GM12878 (cell line): Measurements from ENCODE around the gene MGLL. TPM values are rescaled to one million over a fixed set of nuclear protein-coding genes. Genes with fewer than 3 reads are reported as not detected.

Experiments used
- EZH2 ChIP-seq: IDR thresholded peaks from 2 replicates; pipeline ENCODE4 v1.6.1; 2012; ENCODE audit warnings: low read depth, mild to moderate bottlenecking, control low read depth, inconsistent platforms, low read length, borderline replicate concordance; ENCODE audit not compliant: control insufficient read depth
- GABPA ChIP-seq: IDR thresholded peaks from 2 replicates; pipeline ENCODE4 v1.6.1; 2014; ENCODE audit warnings: antibody characterized with exemption, low read depth, mild to moderate bottlenecking, inconsistent platforms
- HDGF ChIP-seq: fragments of 450-650 bp; IDR thresholded peaks from 2 replicates; pipeline ENCODE4 v1.6.1; 2016; ENCODE audit warnings: antibody characterized with exemption
- MEF2A ChIP-seq: IDR thresholded peaks from 2 replicates; pipeline ENCODE4 v1.6.1; 2011; ENCODE audit warnings: low read depth, mild to moderate bottlenecking, low read length, moderate library complexity; ENCODE audit not compliant: insufficient read depth
- NFYB ChIP-seq: IDR thresholded peaks from 2 replicates; pipeline ENCODE4 v1.6.1; 2011; ENCODE audit warnings: low read depth, mild to moderate bottlenecking, low read length, improper control_type of control experiment, moderate library complexity; ENCODE audit not compliant: insufficient read depth
- PML ChIP-seq: IDR thresholded peaks from 2 replicates; pipeline ENCODE4 v1.6.1; 2012; ENCODE audit warnings: low read length, inconsistent platforms
- RB1 ChIP-seq: fragments of 450-650 bp; formaldehyde crosslinking; IDR thresholded peaks from 2 replicates; pipeline ENCODE4 v1.6.1; 2017; ENCODE audit warnings: mild to moderate bottlenecking, borderline replicate concordance
- SIN3A ChIP-seq: IDR thresholded peaks from 2 replicates; pipeline ENCODE4 v1.6.1; 2012; ENCODE audit warnings: low read depth, low read length, improper control_type of control experiment
- SREBF2 ChIP-seq: IDR thresholded peaks from 2 replicates; pipeline ENCODE4 v1.6.1; 2012; ENCODE audit warnings: mild to moderate bottlenecking, low read length
- SRF ChIP-seq, 2 experiments: IDR thresholded peaks; 2 replicates each; pipeline ENCODE4 v1.6.1; 2011; ENCODE audit warnings: low read depth in 2 of 2, low read length in 2 of 2, mild to moderate bottlenecking in 1 of 2, moderate library complexity in 1 of 2
- STAT1 ChIP-seq: fragments of 450-650 bp; conservative IDR thresholded peaks from 2 replicates; pipeline ENCODE4 v1.6.1; 2014; ENCODE audit warnings: antibody characterized with exemption, mild to moderate bottlenecking
- YY1 ChIP-seq: IDR thresholded peaks from 2 replicates; pipeline ENCODE4 v1.6.1; 2011; ENCODE audit warnings: low read depth, mild to moderate bottlenecking, low read length
- ZNF207 ChIP-seq: fragments of 450-650 bp; IDR thresholded peaks from 2 replicates; pipeline ENCODE4 v1.6.1; 2014; ENCODE audit warnings: antibody characterized with exemption, mild to moderate bottlenecking, borderline replicate concordance
- ZSCAN29 ChIP-seq: fragments of 450-650 bp; IDR thresholded peaks from 2 replicates; pipeline ENCODE4 v1.6.1; 2017; ENCODE audit warnings: mild to moderate bottlenecking, moderate library complexity
- ZZZ3 ChIP-seq: IDR thresholded peaks from 2 replicates; pipeline ENCODE4 v1.6.1; 2011; ENCODE audit warnings: low read depth; ENCODE audit not compliant: control insufficient read depth, insufficient read length
- polyA plus RNA-seq, 11 experiments: library from polyadenylated mRNA; depleted of rRNA in 4 of 11; unstranded in 6 of 11; stranded (reverse) in 5 of 11; fragments of >200 nt; fragmentation: Nextera tagmentation in 4 of 11; fragmentation: Illumina TruSeq in 1 of 11; extraction: Ambion mirVana in 4 of 11; extraction: Trizol in 1 of 11; gene quantifications; 1 replicate in 1 of 11; 2 replicates in 10 of 11; pipeline versions ENCODE4 v1.2.1 to v1.2.3, GENCODE V29; 2011 to 2016; ENCODE audit warnings: inconsistent platforms in 2 of 11, missing spikeins in 2 of 11, low read depth in 1 of 11
- total RNA-seq, 4 experiments: library from RNA; depleted of rRNA in 3 of 4; stranded (reverse); fragments of >200 nt in 3 of 4; fragmentation: Illumina TruSeq in 1 of 4; extraction: Trizol in 1 of 4; gene quantifications; 2 replicates each; pipeline versions ENCODE4 v1.2.1 to v1.2.3, GENCODE V29; 2013 to 2021
- TF ChIP-seq, protein P1 (sequence below): IDR thresholded peaks from 2 replicates; pipeline ENCODE4 v1.6.1; 2011; ENCODE audit warnings: low read depth, low read length, improper control_type of control experiment, borderline replicate concordance
- TF ChIP-seq, protein P2 (sequence below): IDR thresholded peaks from 2 replicates; pipeline ENCODE4 v1.6.1; 2012; ENCODE audit warnings: low read depth, low read length, improper control_type of control experiment
- TF ChIP-seq, protein P3 (sequence below): IDR thresholded peaks from 2 replicates; pipeline ENCODE4 v1.6.1; 2011; ENCODE audit warnings: mild to moderate bottlenecking, low read depth, low read length, moderate library complexity; ENCODE audit not compliant: insufficient replicate concordance
- TF ChIP-seq, protein P4 (sequence below): IDR thresholded peaks from 2 replicates; pipeline ENCODE4 v1.6.1; 2012; ENCODE audit warnings: low read depth, low read length, improper control_type of control experiment
- TF ChIP-seq, protein P5 (sequence below): fragments of 450-650 bp; IDR thresholded peaks from 2 replicates; pipeline ENCODE4 v1.6.1; 2016; ENCODE audit warnings: mild to moderate bottlenecking, moderate library complexity, borderline replicate concordance

The MGLL gene
- total and polyA plus RNA-seq, 10 of the 15 experiments (the other 5 are each of a cell fraction or from before 2014, with no cell fraction given), result 44.9 to 177 (median 72.9) TPM

DNA sequence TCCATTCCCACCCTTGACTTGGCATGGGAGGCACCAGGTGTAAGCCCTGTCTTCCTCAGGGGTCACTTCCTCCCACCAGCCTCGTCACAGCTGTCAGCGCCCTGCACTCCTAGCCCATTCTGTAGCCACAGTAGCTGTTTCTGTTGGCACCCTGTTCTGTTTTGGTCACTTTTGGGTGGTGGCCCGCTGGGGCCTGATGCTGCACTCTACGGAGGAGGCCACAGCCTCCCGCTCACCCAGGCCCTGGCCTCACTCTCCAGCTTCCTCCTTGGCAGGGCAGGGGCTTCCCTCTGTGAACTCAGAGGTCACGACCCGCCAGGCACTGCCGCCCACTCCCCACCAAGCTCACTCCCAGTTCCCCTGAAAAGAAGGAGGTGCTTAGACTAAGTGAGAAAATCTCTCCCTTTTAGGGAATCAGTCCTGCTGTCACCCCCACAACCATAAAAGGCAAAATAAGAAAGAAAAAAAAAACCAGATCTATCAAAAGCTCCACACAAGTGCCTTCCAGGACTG lies 68.4 kb downstream of the MGLL start (continued):
- TF ChIP-seq MEF2A, result 0 out of 2 replicates have a peak, but pooled peaks have one; percentile 41
- TF ChIP-seq SRF (IDR thresholded peaks at IDR 0.05; ENCODE audit: low read depth in 2 of 2, low read length in 2 of 2), result peak; percentile 55 to 97; a peak in 3 of 4 replicates
- no peak for TF ChIP-seq ZSCAN29
- no peak for TF ChIP-seq ZZZ3
- TF ChIP-seq ZNF207, result no peak
- no peak for TF ChIP-seq SREBF2
- TF ChIP-seq, protein P1, sequence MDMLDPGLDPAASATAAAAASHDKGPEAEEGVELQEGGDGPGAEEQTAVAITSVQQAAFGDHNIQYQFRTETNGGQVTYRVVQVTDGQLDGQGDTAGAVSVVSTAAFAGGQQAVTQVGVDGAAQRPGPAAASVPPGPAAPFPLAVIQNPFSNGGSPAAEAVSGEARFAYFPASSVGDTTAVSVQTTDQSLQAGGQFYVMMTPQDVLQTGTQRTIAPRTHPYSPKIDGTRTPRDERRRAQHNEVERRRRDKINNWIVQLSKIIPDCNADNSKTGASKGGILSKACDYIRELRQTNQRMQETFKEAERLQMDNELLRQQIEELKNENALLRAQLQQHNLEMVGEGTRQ, result no peak
- peak; percentile 58; the same call in 1 of the 2 replicates for TF ChIP-seq HDGF
- TF ChIP-seq SIN3A, result no peak; the same call in 1 of the 2 replicates
- TF ChIP-seq GABPA, result no peak
- no peak for TF ChIP-seq PML
- no peak for TF ChIP-seq STAT1
- TF ChIP-seq, protein P2, sequence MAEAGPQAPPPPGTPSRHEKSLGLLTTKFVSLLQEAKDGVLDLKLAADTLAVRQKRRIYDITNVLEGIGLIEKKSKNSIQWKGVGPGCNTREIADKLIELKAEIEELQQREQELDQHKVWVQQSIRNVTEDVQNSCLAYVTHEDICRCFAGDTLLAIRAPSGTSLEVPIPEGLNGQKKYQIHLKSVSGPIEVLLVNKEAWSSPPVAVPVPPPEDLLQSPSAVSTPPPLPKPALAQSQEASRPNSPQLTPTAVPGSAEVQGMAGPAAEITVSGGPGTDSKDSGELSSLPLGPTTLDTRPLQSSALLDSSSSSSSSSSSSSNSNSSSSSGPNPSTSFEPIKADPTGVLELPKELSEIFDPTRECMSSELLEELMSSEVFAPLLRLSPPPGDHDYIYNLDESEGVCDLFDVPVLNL, result no peak
- TF ChIP-seq YY1, result no peak
- TF ChIP-seq, protein P3, sequence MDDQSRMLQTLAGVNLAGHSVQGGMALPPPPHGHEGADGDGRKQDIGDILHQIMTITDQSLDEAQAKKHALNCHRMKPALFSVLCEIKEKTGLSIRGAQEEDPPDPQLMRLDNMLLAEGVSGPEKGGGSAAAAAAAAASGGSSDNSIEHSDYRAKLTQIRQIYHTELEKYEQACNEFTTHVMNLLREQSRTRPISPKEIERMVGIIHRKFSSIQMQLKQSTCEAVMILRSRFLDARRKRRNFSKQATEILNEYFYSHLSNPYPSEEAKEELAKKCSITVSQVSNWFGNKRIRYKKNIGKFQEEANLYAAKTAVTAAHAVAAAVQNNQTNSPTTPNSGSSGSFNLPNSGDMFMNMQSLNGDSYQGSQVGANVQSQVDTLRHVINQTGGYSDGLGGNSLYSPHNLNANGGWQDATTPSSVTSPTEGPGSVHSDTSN, result peak; percentile 13
- peak; percentile 61; the same call in 1 of the 2 replicates for TF ChIP-seq RB1
- no peak for TF ChIP-seq NFYB
- TF ChIP-seq EZH2, result no peak
- TF ChIP-seq, protein P4, sequence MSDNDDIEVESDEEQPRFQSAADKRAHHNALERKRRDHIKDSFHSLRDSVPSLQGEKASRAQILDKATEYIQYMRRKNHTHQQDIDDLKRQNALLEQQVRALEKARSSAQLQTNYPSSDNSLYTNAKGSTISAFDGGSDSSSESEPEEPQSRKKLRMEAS, result no peak; the same call in 1 of the 2 replicates
- TF ChIP-seq, protein P5, sequence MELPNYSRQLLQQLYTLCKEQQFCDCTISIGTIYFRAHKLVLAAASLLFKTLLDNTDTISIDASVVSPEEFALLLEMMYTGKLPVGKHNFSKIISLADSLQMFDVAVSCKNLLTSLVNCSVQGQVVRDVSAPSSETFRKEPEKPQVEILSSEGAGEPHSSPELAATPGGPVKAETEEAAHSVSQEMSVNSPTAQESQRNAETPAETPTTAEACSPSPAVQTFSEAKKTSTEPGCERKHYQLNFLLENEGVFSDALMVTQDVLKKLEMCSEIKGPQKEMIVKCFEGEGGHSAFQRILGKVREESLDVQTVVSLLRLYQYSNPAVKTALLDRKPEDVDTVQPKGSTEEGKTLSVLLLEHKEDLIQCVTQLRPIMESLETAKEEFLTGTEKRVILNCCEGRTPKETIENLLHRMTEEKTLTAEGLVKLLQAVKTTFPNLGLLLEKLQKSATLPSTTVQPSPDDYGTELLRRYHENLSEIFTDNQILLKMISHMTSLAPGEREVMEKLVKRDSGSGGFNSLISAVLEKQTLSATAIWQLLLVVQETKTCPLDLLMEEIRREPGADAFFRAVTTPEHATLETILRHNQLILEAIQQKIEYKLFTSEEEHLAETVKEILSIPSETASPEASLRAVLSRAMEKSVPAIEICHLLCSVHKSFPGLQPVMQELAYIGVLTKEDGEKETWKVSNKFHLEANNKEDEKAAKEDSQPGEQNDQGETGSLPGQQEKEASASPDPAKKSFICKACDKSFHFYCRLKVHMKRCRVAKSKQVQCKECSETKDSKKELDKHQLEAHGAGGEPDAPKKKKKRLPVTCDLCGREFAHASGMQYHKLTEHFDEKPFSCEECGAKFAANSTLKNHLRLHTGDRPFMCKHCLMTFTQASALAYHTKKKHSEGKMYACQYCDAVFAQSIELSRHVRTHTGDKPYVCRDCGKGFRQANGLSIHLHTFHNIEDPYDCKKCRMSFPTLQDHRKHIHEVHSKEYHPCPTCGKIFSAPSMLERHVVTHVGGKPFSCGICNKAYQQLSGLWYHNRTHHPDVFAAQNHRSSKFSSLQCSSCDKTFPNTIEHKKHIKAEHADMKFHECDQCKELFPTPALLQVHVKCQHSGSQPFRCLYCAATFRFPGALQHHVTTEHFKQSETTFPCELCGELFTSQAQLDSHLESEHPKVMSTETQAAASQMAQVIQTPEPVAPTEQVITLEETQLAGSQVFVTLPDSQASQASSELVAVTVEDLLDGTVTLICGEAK, result no peak
